Heart right ventricle (tissue), 16 donors: ENCODE results near the gene CPNE4. TPM values are rescaled to one million over a fixed set of nuclear protein-coding genes. Genes with fewer than 3 reads are reported as not detected.

Experiments used
- ATAC-seq, 8 donors: fragments of 200-7000 bp; cut with Tn5 transposase; one replicate each; pipeline ENCODE4 v1.9.1; 2020; ENCODE audit warnings: mild to moderate bottlenecking in 8 of 8, moderate library complexity in 8 of 8, moderate number of reproducible peaks in 1 of 8
- DNase-seq, 2 donors: peaks; one replicate each; pipeline ENCODE4 v3.0.0-alpha.2; 2020
- H3K27ac ChIP-seq, 10 donors: fragments of 200-600 bp; sonication (generic) in 2 of 10; one replicate each; pipeline versions ENCODE4 v1.5.0 to v1.8.0; 2020 to 2022; ENCODE audit warnings: mild to moderate bottlenecking in 3 of 10
- H3K27me3 ChIP-seq, 7 donors: fragments of 200-600 bp; one replicate each; pipeline ENCODE4 v1.8.0; 2021 to 2022; ENCODE audit warnings: mild to moderate bottlenecking in 2 of 7
- H3K36me3 ChIP-seq, 9 donors: fragments of 200-600 bp; sonication (generic) in 1 of 9; one replicate each; pipeline versions ENCODE4 v1.5.0 to v1.8.0; 2020 to 2022; ENCODE audit warnings: mild to moderate bottlenecking in 2 of 9
- H3K4me1 ChIP-seq, 9 donors: fragments of 200-600 bp; sonication (generic) in 1 of 9; one replicate each; pipeline versions ENCODE4 v1.5.0 to v1.8.0; 2020 to 2022; ENCODE audit warnings: mild to moderate bottlenecking in 4 of 9
- H3K4me3 ChIP-seq, 10 donors: fragments of 200-600 bp; sonication (generic) in 2 of 10; one replicate each; pipeline versions ENCODE4 v1.5.0 to v1.8.0; 2020 to 2022; ENCODE audit warnings: mild to moderate bottlenecking in 7 of 10, moderate library complexity in 2 of 10
- H3K9me3 ChIP-seq, 11 donors: fragments of 200-600 bp in 10 of 11; sonication (generic) in 2 of 11; one replicate each; pipeline versions ENCODE4 v1.5.0 to v1.8.0; 2013 to 2022; ENCODE audit warnings: mild to moderate bottlenecking in 2 of 11, control low read depth in 1 of 11, moderate library complexity in 1 of 11
- WGBS, 2 donors: extraction: QIAGEN DNeasy Blood & Tissue Kit; methylation state at CpG; one replicate each; pipeline ENCODE4 v1.1.7; 2013; ENCODE audit warnings: inconsistent platforms in 1 of 2; 5-methylcytosine and 5-hydroxymethylcytosine counted together
- intact Hi-C, 10 donors: fragments of 100-400 bp; cut with DNase I; formaldehyde crosslinking; loops; one replicate each; pipeline versions ENCODE4 v1.11.1 to v1.14.2; 2022
- polyA plus RNA-seq, 2 donors: library from polyadenylated mRNA; stranded (reverse); fragments of 200-250 nt; gene quantifications; one replicate each; pipeline ENCODE4 v1.2.3, GENCODE V29; 2013
- total RNA-seq, 10 donors: library from RNA; stranded (reverse); fragmentation: NEBNext Ultra II Directional in 3 of 10; extraction: Animal tissue kit (Norgen Biotek cat#: 25700) in 3 of 10; gene quantifications; one replicate each; pipeline versions ENCODE4 v1.2.1 to v1.2.4, GENCODE V29; 2021 to 2023
- TF ChIP-seq, protein P1 (sequence below), 9 donors: fragments of 200-600 bp; sonication (generic) in 2 of 9; IDR thresholded peaks; one replicate each; pipeline versions ENCODE4 v1.5.0 to v1.8.0; 2021 to 2022; ENCODE audit warnings: antibody characterized with exemption in 9 of 9, mild to moderate bottlenecking in 5 of 9, moderate library complexity in 1 of 9
- donor health status: Arrhythmogenic right ventricular cardiomyopathy.
- donor health status: ischemic (EF 13 %, LVEDD 7.1; RV severe dilation, severe dysfunction).
- donor health status: healthy with polysubstance abuse.
- donor health status: DM: no; HTN: yes; CAD: no.
- donor health status: DM: no; HTN: no; CAD: no.
- donor health status: ischemic (EF 25% LVEDD 6.9; RV normal size, moderate dysfunction).
- donor health status: ischemic (EF 25% LVEDD 5.7; RV mildly dilated, moderate dysfunction).
- donor health status: healthy.
- donor health status: DM: yes; HTN: yes; CAD: no.
- donor health status: Ischemic cardiomyopathy.
- donor health status: ischemic (EF 35%, LVEDD 5.7; RV mildly dilated, moderate dysfunction).
- donor health status: nonischemic (EF 11% LVEDD 7.7; RV severe dilation, severe dysfunction).
- donor health status: DM: yes; HTN: yes; CAD: no.
- donor health status: PGD.
- donor health status: ischemic (EF 29% LVEDD 5.4; RV normal size, mild dysfunction).
- donor health status: nonischemic (EF 23%, LVEDD 6.1; RV moderate dilation, normal function).

The CPNE4 gene
- total and polyA plus RNA-seq, 12 donors: 1.5 to 116 (median 24.8) TPM

DNA sequence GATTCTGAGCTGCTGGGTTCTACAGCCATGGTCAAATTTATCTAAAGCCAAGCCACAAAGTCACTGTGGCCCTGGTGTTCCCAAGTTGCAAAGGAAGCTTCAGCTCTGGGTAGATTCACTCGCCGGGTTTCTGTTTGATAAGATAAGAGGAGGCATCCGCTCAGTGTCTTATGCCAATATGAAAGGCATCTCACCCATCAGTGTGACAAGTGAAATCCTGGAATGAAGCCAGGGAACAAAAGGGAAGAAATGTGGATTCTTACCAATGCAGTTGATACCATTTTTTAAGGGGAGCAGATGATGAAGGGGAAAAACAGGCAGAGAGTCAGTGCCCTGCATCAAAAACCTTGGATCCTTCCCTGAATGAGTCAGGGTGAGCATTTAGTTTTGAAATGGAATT, 2.8 kb upstream of the CPNE4 start:
- H3K27ac ChIP-seq: no peak overlapping the region
- intact Hi-C loops: loop anchor here in 8 of 10 donors (5.0 to 10.0 kb wide), 7 partner anchors 137 to 993 kb away; no protein-coding TSS in a partner anchor
- no peak for ATAC-seq
- TF ChIP-seq, protein P1, sequence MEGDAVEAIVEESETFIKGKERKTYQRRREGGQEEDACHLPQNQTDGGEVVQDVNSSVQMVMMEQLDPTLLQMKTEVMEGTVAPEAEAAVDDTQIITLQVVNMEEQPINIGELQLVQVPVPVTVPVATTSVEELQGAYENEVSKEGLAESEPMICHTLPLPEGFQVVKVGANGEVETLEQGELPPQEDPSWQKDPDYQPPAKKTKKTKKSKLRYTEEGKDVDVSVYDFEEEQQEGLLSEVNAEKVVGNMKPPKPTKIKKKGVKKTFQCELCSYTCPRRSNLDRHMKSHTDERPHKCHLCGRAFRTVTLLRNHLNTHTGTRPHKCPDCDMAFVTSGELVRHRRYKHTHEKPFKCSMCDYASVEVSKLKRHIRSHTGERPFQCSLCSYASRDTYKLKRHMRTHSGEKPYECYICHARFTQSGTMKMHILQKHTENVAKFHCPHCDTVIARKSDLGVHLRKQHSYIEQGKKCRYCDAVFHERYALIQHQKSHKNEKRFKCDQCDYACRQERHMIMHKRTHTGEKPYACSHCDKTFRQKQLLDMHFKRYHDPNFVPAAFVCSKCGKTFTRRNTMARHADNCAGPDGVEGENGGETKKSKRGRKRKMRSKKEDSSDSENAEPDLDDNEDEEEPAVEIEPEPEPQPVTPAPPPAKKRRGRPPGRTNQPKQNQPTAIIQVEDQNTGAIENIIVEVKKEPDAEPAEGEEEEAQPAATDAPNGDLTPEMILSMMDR (IDR thresholded peaks at IDR 0.05): no peak
- H3K4me1 ChIP-seq: peaks cover 0 to 11% (median 0%) of the 10 kb centered on the region in 9 donors
- H3K9me3 ChIP-seq: no peaks in the 10 kb centered on the region
- DNase-seq: no peak
- peaks cover 7 to 82% (median 68%) of the 10 kb centered on the region in 7 donors for H3K27me3 ChIP-seq
- 8 to 13% methylated on average over 3 of the region's 3 CpGs for WGBS, 2 donors
- no peaks in the 10 kb centered on the region for H3K36me3 ChIP-seq
- no peak overlapping the region for H3K4me3 ChIP-seq

DNA sequence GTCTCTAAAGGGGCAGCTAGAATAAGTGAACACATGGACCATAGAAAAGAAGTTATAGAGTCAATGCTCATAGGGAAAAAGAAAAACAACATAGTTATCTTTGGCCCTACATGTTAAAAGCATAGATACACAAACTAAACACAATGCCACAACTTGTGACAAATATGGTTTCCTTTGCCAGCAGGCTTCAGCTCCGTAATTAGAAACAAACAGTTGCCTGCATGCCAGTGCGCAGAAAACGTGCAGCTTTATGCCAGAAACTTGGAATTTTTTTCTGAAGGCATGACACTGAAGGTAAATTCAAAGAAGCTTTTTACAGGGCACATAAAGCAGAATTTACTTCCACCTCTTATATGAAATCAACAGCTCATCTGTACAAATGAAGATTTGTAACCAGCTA, 2.2 kb upstream of the CPNE4 start:
- no peak overlapping the region for H3K27ac ChIP-seq
- no peak for DNase-seq
- H3K4me1 ChIP-seq: peaks cover 0 to 11% (median 0%) of the 10 kb centered on the region in 9 donors
- no peaks in the 10 kb centered on the region for H3K36me3 ChIP-seq
- H3K4me3 ChIP-seq: no peak overlapping the region
- H3K9me3 ChIP-seq: no peaks in the 10 kb centered on the region
- 47 to 54% methylated on average over 3 of the region's 3 CpGs for WGBS, 2 donors
- intact Hi-C loops: loop anchor here in 8 of 10 donors (5.0 to 10.0 kb wide), 7 partner anchors 138 to 992 kb away; no protein-coding TSS in a partner anchor
- ATAC-seq: no peak
- H3K27me3 ChIP-seq: peaks cover 7 to 83% (median 68%) of the 10 kb centered on the region in 7 donors
- TF ChIP-seq, protein P1 (IDR thresholded peaks at IDR 0.05): no peak

DNA sequence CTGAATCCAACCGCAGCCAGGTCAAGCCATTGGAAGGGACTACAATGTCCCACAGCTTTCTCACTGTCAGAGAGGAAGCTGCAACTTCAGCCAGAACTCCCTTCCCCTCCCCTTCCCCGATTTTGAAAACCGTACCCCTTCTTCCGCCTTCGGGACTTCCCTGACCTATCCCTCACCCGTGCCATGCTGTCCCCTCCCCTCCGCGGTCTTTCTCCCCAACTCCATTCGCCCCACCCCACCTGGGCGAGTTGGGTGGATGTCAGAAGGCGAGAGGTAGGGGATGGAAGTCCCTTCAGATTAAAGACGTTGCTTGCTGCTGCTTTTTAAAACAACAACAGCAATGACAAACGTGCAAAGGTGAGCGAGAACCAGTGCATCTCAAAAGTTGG, 723 bp downstream of the CPNE4 start:
- ATAC-seq (no peak), DNase-seq (no peak)
- no peaks in the 10 kb centered on the region for H3K36me3 ChIP-seq
- intact Hi-C loops: loop anchor here in 6 of 10 donors (5.0 to 10.0 kb wide), 6 partner anchors 141 to 989 kb away; no protein-coding TSS in a partner anchor
- peaks cover 0 to 16% (median 0%) of the 10 kb centered on the region in 9 donors for H3K4me1 ChIP-seq
- H3K4me3 ChIP-seq: peak overlapping the region in 5 of 10 donors; percentile 10 to 43 (median 23)
- TF ChIP-seq, protein P1 (IDR thresholded peaks at IDR 0.05): no peak
- H3K27ac ChIP-seq: no peak overlapping the region
- WGBS, 2 donors: 2 to 8% methylated on average over 14 of the region's 14 CpGs
- no peaks in the 10 kb centered on the region for H3K9me3 ChIP-seq
- H3K27me3 ChIP-seq: peaks cover 7 to 93% (median 78%) of the 10 kb centered on the region in 7 donors

DNA sequence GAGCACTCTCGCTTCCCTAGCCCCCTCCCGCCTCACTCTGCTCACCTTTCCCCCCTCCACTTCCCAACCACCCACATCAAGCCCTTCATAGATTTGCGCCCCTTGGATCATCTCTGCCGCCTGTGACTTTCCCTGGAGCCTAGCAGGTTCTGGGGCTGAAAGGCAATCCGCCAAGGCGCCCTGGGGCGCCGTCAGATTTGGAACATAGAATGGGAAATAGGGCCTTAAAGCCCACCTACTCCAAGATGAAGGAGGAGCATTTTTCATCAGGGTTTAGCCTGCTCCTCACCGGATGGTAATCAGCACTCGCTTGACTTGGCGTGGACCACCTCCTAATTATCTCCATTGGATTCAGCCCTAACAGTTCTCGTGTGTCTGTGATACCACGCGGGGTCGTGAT, 1.3 kb downstream of the CPNE4 start:
- Histone ChIP-seq H3K9me3 (no peaks in the 10 kb centered on the region), H3K27ac (no peak overlapping the region), H3K36me3 (no peaks in the 10 kb centered on the region), H3K27me3 (peaks cover 7 to 90% (median 78%) of the 10 kb centered on the region in 7 donors), H3K4me1 (peaks cover 0 to 17% (median 0%) of the 10 kb centered on the region in 9 donors), H3K4me3 (no peak overlapping the region)
- DNase-seq: no peak
- TF ChIP-seq, protein P1 (IDR thresholded peaks at IDR 0.05): no peak
- intact Hi-C loops: loop anchor here in 6 of 10 donors (5.0 to 10.0 kb wide), 6 partner anchors 141 to 989 kb away; no protein-coding TSS in a partner anchor
- ATAC-seq: no peak
- WGBS, 2 donors: 14 to 29% methylated on average over 14 to 15 of the region's 15 CpGs
